Neuron (in vitro differentiated cells): ENCODE measurements around the gene CHST10.
"Not testable (repeated sequence)": the region's sequence is repeated elsewhere in the genome, so short reads cannot be mapped to it uniquely, and the experiment has no call there.

Source experiments
- H2AFZ ChIP-seq: one replicate; pipeline ENCODE4 v1.6.1; 2013; ENCODE audit warnings: low read depth, mild to moderate bottlenecking, inconsistent platforms, low read length, moderate library complexity
- H3K27me3 ChIP-seq: one replicate; pipeline ENCODE4 v1.6.1; 2013; ENCODE audit warnings: low read length; ENCODE audit not compliant: insufficient read depth
- H3K36me3 ChIP-seq: one replicate; pipeline ENCODE4 v1.6.1; 2013; ENCODE audit warnings: low read length; ENCODE audit not compliant: insufficient read depth
- H3K4me1 ChIP-seq: one replicate; pipeline ENCODE4 v1.6.1; 2013; ENCODE audit warnings: low read length; ENCODE audit not compliant: insufficient read depth
- H3K4me3 ChIP-seq: 2 replicates; pipeline ENCODE4 v1.5.1; 2013; ENCODE audit warnings: mild to moderate bottlenecking, low read length, moderate library complexity
- H3K9me3 ChIP-seq: one replicate; pipeline ENCODE4 v1.6.1; 2013; ENCODE audit warnings: low read length

CHST10 gene, protein sequence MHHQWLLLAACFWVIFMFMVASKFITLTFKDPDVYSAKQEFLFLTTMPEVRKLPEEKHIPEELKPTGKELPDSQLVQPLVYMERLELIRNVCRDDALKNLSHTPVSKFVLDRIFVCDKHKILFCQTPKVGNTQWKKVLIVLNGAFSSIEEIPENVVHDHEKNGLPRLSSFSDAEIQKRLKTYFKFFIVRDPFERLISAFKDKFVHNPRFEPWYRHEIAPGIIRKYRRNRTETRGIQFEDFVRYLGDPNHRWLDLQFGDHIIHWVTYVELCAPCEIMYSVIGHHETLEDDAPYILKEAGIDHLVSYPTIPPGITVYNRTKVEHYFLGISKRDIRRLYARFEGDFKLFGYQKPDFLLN

DNA sequence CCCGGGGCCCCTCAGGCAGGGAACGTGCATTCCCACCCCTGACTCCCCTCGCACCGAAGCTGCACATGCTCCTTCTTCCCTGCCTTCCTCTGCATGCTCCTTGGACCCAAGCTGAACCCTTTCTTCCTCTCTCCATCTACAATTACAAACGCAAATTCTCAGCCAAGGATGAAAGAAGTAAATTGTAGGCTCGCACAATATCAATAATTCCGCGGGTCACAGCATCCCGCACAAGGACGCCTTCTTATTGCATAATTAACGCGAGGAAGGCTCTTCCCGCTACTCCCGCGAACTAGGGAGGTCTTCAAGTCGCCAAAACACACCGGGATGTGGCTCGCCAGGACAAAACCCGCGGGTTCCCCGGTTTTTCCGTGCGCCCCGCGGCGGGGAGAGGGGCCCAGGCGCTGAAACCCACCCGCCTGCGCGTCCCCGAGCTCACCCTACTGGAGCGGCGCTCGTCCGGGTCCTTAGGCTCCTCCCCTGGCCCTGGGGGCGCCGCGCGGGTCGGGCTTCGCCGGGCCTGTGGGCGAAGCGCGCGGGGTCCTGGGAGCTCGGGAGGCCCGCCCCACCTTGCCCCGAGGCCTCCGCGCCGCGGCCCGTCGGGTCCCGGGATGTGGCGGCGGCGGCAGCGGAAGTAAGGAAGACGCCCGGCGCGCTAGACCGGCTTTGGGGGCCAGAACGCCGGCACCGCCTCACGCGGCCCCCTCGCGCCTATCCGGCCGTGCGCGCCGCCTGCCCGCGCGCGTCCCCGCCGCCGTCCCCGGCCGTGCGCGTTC, at the start of gene CHST10:
Gene CHST10, minus strand, starts transcription at position 734 of the 776 bp plus-strand sequence. CDS start 10,993 bp downstream, outside the sequence.
- no peaks in the 10 kb centered on the region for H3K27me3 ChIP-seq
- peak within 1 kb of the TSS; percentile 95 for H2AFZ ChIP-seq
- no peaks in the 10 kb centered on the region for H3K9me3 ChIP-seq
- H3K4me1 ChIP-seq = peaks cover 42% of the 10 kb centered on the region
- peak within 1 kb of the TSS; percentile 72 for H3K4me3 ChIP-seq
- H3K36me3 ChIP-seq = peaks cover 6% of the 10 kb centered on the region

DNA sequence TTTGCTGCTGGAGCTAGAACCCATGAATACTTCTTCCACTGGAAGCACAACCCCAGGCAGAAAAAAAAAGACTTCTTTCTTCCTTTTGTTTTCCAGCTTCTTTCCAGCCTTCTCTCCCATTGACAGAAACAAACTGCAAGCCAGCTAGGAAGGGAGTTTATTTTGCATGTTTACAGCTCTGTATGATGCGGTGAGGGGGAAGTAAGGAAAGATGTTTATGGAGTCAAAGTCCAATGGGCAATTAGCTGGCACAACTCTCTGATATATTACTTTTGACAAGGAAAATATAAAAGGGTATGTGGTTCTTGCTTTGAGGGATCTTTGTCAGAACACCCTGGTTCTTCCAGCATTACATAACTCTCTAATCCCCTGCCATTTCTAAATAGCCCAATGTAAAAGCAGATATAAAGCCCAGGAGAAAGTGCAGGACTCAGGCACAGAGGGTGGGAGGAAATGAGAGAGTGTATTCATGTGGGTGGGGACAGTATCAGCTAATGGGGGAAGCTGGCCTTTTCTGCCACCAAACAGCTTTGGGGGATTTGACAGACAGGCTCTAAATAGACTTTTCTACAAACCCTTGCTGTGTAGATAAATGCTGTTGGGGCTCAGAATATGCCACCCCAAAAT, 43.5 kb upstream of the CHST10 start:
- Histone ChIP-seq H3K27me3 (no peaks in the 10 kb centered on the region), H3K36me3 (no peaks in the 10 kb centered on the region), H3K4me1 (no peaks in the 10 kb centered on the region), H3K4me3 (no peak overlapping the region), H2AFZ (no peak overlapping the region), H3K9me3 (no peaks in the 10 kb centered on the region)

DNA sequence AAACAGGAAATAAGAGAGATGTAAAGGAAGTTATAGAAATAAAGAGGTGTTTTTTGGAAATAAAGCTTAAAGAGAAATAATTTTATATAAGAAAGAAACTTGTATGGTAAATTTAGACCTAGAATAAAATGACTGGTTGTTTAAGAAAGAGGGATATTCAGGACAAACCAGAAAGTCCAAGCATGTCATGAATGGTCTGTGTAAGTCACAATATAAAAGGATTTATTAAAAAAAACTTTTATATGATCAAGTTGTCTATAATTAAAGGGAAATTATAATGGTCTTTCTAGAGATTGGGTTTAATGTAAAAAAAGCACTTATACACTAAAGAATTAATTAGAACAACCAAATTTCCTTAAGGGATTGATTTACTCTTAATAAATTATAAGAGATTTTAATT, 38.9 kb upstream of the CHST10 start:
- not testable (repeated sequence) for H3K27me3 ChIP-seq, H3K36me3 ChIP-seq, H3K4me3 ChIP-seq, H2AFZ ChIP-seq, H3K4me1 ChIP-seq, H3K9me3 ChIP-seq

DNA sequence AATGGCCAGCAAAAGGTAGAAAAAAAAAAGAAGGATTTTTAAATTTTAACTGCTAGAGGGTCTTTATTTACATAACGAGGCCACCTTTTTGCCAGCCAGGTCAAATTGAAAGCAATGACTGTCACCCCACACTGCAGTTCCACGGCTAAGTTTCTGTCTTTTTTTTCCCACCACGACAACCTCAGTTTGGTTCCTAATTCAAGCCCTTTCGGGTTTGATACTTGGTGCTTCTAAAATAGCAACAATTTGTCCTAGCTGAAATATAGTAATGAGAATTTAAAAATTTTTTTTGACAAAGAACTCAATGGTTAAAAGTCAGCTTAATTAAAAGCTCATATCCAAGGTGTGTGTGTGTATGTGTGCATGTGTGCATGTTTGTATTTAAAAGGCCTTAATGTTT, 36.4 kb upstream of the CHST10 start:
- Histone ChIP-seq H3K36me3 (no peaks in the 10 kb centered on the region), H2AFZ (no peak overlapping the region), H3K27me3 (no peaks in the 10 kb centered on the region), H3K4me1 (no peaks in the 10 kb centered on the region), H3K9me3 (no peaks in the 10 kb centered on the region), H3K4me3 (no peak overlapping the region)

DNA sequence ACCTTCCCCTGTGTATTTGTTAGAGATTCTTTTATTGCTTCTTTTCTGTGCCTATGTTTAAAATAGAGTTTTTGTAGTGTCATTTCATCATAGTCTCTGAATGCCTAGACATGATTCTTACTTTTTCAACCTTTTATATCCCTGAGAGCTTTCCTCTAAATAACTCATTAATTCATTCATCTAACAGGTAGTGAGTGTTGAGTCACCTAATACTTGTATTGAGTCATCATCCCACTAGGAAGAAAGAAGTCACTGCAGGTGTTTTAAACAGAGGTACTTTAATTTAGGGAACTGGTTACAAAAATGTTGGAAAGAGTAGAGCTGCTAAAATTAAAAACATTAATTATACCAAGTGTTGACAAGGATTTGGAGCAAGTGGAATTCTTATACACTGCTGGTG, 34.3 kb upstream of the CHST10 start:
- Histone ChIP-seq H3K27me3 (no peaks in the 10 kb centered on the region), H3K4me1 (no peaks in the 10 kb centered on the region), H3K36me3 (no peaks in the 10 kb centered on the region), H2AFZ (no peak overlapping the region), H3K9me3 (no peaks in the 10 kb centered on the region), H3K4me3 (no peak overlapping the region)

DNA sequence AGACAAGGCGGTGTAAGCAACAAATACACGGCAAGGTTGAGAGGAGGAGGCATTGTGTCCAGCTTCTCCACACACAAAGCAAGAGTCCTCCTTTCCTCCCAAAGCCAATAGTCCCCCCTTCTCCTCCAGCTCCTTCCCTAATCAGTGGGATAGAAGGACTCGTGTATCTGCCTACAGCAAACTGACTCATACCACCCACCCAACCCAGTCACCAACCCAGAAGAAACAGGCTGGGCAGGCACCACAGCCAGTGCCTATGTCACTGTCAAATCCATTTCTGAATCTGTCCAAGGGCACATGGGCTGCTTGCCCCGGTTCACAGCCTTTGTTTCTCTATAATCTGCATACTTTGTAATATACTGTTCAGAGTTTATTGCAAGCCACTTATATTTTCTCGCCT, 33.6 kb upstream of the CHST10 start:
- Histone ChIP-seq H3K4me1 (no peaks in the 10 kb centered on the region), H3K36me3 (no peaks in the 10 kb centered on the region)

DNA sequence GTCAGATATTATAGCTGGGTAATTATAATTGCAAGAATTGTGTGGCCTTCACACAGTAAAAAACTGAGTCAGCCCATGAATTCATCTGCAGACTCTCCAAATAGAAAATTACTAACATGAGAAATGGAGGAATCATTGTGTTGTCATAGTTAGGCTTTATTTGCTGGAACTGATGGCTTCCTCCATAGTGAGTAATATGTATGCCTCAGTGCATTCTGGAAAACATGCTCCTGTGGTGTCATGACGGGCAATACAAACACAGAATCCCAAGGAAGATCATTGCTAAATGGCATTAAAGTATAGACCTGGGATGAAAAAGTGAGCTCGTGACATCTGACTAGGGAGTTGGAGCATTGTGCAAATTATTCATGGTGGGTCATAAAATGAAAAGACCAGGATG, 29.2 kb upstream of the CHST10 start:
- Histone ChIP-seq H3K27me3 (no peaks in the 10 kb centered on the region), H2AFZ (no peak overlapping the region), H3K4me3 (no peak overlapping the region), H3K4me1 (no peaks in the 10 kb centered on the region), H3K36me3 (no peaks in the 10 kb centered on the region), H3K9me3 (no peaks in the 10 kb centered on the region)

More for the DNA sequence above, 33.6 kb upstream of the CHST10 start:
- no peaks in the 10 kb centered on the region for H3K27me3 ChIP-seq
- no peak overlapping the region for H3K4me3 ChIP-seq
- no peaks in the 10 kb centered on the region for H3K9me3 ChIP-seq
- H2AFZ ChIP-seq = no peak overlapping the region

DNA sequence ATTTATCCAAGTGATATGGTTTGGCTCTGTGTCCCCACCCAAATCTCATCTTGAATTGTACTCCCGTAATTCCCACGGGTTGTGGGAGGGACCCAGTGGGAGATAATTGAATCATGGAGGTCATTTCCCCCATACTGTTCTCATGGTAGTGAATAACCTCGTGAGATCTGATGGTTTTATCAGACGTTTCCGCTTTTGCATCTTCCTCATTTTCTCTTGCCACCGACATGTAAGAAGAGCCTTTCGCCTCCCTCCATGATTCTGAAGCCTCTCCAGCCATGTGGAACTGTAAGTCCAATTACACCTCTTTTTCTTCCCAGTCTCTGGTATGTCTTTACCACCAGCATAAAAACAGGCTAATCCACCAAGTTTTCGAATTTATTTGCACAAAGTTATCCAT, 20.3 kb upstream of the CHST10 start:
- no peaks in the 10 kb centered on the region for H3K36me3 ChIP-seq
- H3K4me1 ChIP-seq = no peaks in the 10 kb centered on the region
- no peak overlapping the region for H2AFZ ChIP-seq
- H3K9me3 ChIP-seq = no peaks in the 10 kb centered on the region
- no peak overlapping the region for H3K4me3 ChIP-seq
- H3K27me3 ChIP-seq = peaks cover 2% of the 10 kb centered on the region

DNA sequence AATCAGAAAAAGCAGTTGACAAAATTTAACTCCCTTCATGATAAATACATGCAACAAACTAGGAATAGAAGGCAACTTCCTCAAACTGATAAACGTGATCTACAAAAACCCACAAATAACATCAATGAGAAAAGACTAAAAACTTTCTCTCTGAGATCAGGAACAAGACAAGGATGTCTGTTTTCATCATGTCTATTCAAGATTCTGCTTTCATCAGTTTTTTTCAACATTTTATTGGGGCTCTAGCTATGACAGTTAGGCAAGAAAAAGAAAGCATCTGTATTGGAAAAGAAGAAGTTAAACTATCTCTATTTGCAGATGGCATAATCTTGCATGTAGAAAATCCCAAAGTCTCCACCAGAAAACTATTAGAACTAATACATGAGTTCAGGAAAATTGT, 12.3 kb upstream of the CHST10 start:
- H3K9me3 ChIP-seq = no peaks in the 10 kb centered on the region
- H3K4me3 ChIP-seq = no peak overlapping the region
- no peaks in the 10 kb centered on the region for H3K27me3 ChIP-seq
- H3K36me3 ChIP-seq = no peaks in the 10 kb centered on the region
- no peaks in the 10 kb centered on the region for H3K4me1 ChIP-seq
- no peak overlapping the region for H2AFZ ChIP-seq

DNA sequence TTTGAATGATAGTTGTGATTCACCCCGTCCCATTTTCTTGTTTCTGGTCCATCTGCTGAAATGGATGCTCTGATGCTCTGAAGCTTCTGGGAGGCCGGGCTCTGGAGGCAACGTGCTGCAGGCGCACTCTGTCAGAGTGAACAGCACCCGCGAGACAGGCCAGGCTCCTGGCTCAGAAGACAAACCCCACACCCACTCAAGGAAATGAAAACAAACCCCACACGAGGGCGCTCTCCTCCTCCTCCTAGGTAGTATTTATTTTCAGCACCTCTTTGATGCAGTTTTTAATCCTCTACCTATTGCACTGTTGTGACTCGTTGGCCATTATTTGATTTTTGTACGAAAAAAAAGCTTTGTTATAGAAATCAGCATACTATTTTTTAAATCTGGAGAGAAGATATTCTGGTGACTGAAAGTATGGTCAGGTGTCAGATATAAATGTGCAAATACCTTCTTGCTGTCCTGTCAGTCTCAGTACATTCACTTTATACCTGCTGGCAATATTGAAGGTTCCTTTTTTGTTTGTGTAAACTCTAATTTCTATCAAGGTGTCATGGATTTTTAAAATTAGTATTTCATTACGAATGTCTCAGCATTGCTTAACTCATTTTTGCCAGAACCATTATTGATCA, 10.3 kb upstream of the CHST10 start:
- no peaks in the 10 kb centered on the region for H3K36me3 ChIP-seq
- no peak overlapping the region for H2AFZ ChIP-seq
- H3K4me1 ChIP-seq = no peaks in the 10 kb centered on the region
- no peak overlapping the region for H3K4me3 ChIP-seq
- no peaks in the 10 kb centered on the region for H3K9me3 ChIP-seq
- no peaks in the 10 kb centered on the region for H3K27me3 ChIP-seq

DNA sequence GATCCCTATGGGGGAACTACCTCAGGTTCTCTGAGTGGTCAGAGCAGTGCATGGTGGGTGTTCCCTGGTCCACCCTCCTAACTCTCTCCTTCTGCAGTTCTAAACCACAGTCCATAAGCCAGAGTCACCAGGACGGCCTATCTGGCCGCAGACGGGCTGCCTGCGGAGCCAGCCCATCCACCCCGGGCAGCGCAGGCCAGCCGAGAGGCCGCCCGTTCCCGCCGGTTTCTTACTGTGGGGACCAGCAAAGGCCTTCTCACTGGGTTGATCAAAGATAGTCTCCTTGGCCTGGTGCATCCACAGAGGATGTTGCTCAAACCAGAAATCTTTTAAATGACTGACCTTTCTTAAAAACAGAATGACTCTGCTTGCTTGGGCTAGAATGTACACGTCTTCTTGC, 9.6 kb upstream of the CHST10 start:
- H3K4me1 ChIP-seq = no peaks in the 10 kb centered on the region
- H3K27me3 ChIP-seq = no peaks in the 10 kb centered on the region
- no peak overlapping the region for H3K4me3 ChIP-seq
- no peak overlapping the region for H2AFZ ChIP-seq
- H3K36me3 ChIP-seq = no peaks in the 10 kb centered on the region
- H3K9me3 ChIP-seq = no peaks in the 10 kb centered on the region

DNA sequence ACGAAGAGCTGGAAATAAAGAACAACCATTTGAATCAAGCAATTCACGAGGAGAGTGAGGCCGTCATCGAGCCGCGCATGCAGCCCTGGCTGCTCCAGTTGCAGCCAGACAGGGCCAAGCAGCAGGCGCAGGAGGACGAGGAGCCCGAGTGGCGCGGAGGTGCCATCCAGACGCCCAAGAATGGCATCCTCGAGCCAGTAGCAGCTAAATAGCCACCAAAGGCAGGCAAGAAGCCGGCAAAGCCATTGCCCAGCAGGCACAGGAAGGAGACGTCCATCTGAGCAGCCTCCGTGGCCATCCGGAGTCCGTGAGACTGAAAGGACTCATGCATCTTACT, 8.9 kb upstream of the CHST10 start:
- no peak overlapping the region for H3K4me3 ChIP-seq
- H3K9me3 ChIP-seq = no peaks in the 10 kb centered on the region
- H3K4me1 ChIP-seq = no peaks in the 10 kb centered on the region

More for the DNA sequence above, 8.9 kb upstream of the CHST10 start:
- no peaks in the 10 kb centered on the region for H3K36me3 ChIP-seq
- no peak overlapping the region for H2AFZ ChIP-seq
- no peaks in the 10 kb centered on the region for H3K27me3 ChIP-seq
